Measurements from ENCODE around the gene DLG1.

DLG1 gene

DNA sequence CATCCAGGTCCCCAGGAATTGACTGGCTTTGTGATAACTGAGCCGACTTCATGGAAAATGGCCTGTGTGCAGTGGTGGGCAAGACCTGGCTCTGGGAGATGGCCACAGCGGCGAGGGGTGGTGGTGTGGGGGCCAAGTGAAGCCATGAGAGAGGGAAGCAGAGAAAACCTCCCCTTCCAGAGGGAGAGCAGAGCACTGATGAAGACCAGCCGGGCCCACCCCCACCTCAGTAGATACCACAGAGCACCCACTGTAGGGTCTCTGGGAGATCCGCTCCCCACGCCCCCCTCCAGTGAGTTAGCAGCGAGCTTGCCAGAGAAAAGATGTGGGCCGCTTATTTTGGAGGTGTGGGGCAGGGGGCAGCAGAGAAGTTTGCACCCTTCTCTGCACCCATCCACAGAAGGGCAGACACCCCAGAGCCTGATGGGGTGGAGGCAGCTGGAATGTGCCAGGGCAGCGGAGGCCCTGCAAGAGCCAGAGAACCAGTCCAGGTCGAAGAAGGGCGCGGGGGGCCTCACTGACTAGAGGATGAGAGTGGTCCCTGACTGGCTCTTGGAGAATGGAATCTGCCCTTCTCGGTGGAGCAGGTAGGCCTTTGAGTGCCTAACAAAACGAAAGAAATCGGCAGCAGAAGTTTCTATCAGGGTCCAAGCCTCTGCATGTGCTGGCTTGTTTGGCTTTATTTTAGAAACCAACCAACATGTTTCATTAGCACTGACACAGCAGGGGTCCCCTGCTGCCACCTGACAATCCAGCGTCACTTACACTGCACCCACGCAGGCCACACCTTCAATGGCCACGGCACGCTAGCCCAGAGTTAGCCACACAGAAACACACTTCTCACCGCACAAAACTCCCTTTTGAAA lies 297.1 kb downstream of the DLG1 start:
- no peak for TF ChIP-seq CTCF (IDR thresholded peaks at IDR 0.05; ENCODE audit: control extremely low read depth, extremely low read depth, low read depth, missing control alignments)
- CTCF ChIA-PET = interaction anchor here (1.5 to 7.6 kb wide), 5 partner anchors 15 to 473 kb away, joined by 3 to 47 read pairs (median 10); no protein-coding TSS in a partner anchor
- no peak for DNase-seq (ENCODE audit: extremely low spot score)
- POLR2A ChIA-PET = no interaction called here

DNA sequence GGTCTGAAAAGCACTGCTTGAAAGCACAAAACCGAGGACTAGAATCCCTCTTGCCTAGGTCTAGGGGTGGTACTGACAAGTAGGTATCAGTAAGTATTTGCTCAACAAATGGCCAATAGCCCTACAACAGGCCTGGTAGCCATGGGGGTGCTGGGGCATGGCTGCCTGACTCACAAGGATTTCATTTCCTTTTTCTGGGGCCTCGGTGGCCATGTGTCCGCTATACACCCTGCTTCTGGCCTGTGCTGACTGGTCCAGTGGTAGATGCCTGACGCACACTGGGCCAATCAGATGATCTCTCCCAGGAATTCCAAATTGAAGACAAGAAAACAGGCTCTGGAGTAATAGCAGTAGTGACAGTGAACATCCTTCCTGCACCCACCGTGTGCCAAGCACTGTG lies 298.2 kb downstream of the DLG1 start:
- POLR2A ChIA-PET = no interaction called here
- CTCF ChIA-PET = interaction anchor here (1.6 to 7.6 kb wide), 3 partner anchors 30 to 471 kb away, joined by 3 to 47 read pairs (median 5); partner anchors contain the start of gene MELTF
- TF ChIP-seq CTCF (IDR thresholded peaks at IDR 0.05; ENCODE audit: control extremely low read depth, extremely low read depth, low read depth, missing control alignments) = no peak
- DNase-seq (ENCODE audit: extremely low spot score) = no peak

DNA sequence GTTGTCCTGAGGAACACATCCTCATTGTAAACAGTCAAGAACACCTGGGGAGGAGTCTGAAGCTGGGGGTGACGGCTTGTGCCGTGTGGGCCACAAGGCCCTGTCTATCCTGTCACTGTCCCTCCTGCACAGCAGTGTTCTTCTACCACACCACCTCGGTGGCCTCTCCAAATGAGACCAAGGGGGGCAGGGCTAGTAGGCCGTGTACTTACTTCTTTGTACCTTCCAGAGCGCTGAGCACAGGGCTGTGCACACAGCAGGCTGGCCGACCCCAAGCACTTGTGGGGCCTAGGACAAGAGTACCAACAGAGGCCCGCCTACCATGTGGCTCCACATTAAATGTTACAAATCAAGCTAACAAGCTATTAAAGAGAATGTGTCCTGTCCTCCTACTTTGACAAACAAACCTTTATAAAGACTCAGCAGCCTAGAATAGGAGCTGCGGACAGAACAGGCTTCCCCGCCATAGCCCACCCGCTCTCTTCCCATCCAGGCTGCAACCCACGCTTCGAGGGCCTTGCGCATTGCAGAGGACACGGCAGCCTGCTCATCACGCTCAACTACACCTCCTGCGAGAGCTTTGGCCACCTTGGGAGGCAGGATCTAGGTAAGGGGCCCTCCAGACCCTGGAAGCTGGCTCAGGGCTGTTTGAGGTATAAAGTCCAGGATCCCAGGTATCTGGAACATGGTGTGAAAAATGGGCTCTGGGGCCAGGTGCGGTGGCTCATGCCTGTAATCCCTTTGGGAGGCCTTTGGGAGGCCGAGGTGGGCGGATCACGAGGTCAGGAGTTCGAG lies 299.2 kb downstream of the DLG1 start:
- POLR2A ChIA-PET = interaction anchor here (0.6 kb wide), 1 partner anchor 403 kb away, joined by 4 read pairs; no protein-coding TSS in a partner anchor
- no peak for DNase-seq (ENCODE audit: extremely low spot score)
- TF ChIP-seq CTCF (IDR thresholded peaks at IDR 0.05; ENCODE audit: control extremely low read depth, extremely low read depth, low read depth, missing control alignments) = no peak
- CTCF ChIA-PET = interaction anchor here (0.8 to 1.7 kb wide), 6 partner anchors 7 to 470 kb away, joined by 3 to 5 read pairs (median 4); partner anchors contain the start of genes MELTF and NCBP2

- CTCF ChIA-PET = interaction anchor here (1.1 to 1.9 kb wide), 5 partner anchors 32 to 260 kb away, joined by 3 to 7 read pairs (median 6); partner anchors contain the start of gene MELTF
Observed at GRCh38 chr3:196997311-196997710, 301.1 kb downstream of the DLG1 start.

DNA sequence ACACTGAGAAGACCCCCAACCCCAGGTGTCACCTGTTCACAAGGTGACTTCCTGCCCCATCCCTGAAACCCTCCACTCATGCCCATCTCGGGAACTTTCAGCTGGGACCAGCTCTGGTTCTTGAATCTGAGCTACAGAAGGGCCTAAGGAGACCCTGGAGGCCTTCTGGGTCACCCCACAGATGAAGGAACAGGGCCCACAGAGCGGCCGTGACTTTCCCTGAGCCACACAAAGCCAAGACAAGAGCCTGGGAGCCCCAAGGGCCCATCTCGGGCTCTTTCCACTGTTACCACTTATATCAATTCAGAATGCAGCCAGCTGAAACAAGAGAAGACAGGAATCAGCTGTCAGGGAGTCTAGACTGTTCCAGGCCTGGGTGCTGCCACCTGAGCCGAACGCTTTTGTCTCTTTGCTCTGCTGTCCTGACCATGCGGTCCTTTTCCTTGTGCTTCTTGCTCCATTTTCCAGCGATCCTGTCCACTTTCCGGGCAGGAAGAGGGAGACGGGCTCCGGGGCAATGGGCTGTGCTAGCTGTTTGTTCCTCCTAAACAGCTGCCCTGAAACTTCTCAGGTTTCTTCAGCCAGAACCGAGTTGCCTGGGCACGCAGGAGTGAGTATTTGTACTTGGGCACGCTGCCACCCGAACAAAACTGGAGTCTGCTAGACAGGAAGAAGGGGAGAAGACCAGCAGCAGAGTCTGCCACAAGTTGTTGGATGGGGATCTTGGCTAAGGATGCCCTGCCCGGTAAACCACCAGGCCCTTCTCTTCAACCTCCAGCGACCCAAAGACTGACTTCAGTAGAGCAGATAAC lies 301.8 kb downstream of the DLG1 start:
- TF ChIP-seq CTCF (IDR thresholded peaks at IDR 0.05; ENCODE audit: control extremely low read depth, extremely low read depth, low read depth, missing control alignments) = no peak
- POLR2A ChIA-PET = no interaction called here
- no peak for DNase-seq (ENCODE audit: extremely low spot score)
- CTCF ChIA-PET = interaction anchor here (1.4 to 1.9 kb wide), 3 partner anchors 34 to 261 kb away, joined by 4 to 6 read pairs (median 6); partner anchors contain the start of gene MELTF

More at GRCh38 chr3:196997311-196997710, 301.1 kb downstream of the DLG1 start:
- TF ChIP-seq CTCF (IDR thresholded peaks at IDR 0.05; ENCODE audit: control extremely low read depth, extremely low read depth, low read depth, missing control alignments) = no peak
- POLR2A ChIA-PET = no interaction called here
- no peak for DNase-seq (ENCODE audit: extremely low spot score)

All from GM10248 (cell line).